ENCODE data around the gene SLC12A7.

- TF ChIP-seq POLR2A (IDR thresholded peaks at IDR 0.05), result no peak
- TF ChIP-seq CTCF (IDR thresholded peaks at IDR 0.05), result no peak
These were observed 30.3 kb downstream of the SLC12A7 start for GRCh38 chr5:1081519-1081918.

Data from thyroid gland (tissue), 4 donors.